Gastroesophageal sphincter (tissue), 3 donors: Measurements from ENCODE around the gene AGTPBP1.
"Not testable (repeated sequence)": the region's sequence is repeated elsewhere in the genome, so short reads cannot be mapped to it uniquely, and the experiment has no call there.

Source experiments
- CTCF ChIP-seq, 4 experiments: fragments of 200-600 bp in 2 of 4; fragments of 450-650 bp in 2 of 4; sonication (generic) in 1 of 4; IDR thresholded peaks; one replicate each; pipeline ENCODE4 v1.5.1; 2017 to 2019; ENCODE audit warnings: antibody characterized with exemption in 4 of 4, mild to moderate bottlenecking in 2 of 4, moderate library complexity in 2 of 4
- POLR2A ChIP-seq, 2 donors: fragments of 450-650 bp; IDR thresholded peaks; one replicate each; pipeline ENCODE4 v1.6.1; 2017; ENCODE audit warnings: antibody characterized with exemption in 2 of 2, mild to moderate bottlenecking in 2 of 2, moderate library complexity in 1 of 2
- POLR2AphosphoS5 ChIP-seq: sonication (generic); formaldehyde crosslinking; IDR thresholded peaks from one replicate; pipeline ENCODE4 v1.6.1; 2017; ENCODE audit warnings: antibody characterized with exemption

DNA sequence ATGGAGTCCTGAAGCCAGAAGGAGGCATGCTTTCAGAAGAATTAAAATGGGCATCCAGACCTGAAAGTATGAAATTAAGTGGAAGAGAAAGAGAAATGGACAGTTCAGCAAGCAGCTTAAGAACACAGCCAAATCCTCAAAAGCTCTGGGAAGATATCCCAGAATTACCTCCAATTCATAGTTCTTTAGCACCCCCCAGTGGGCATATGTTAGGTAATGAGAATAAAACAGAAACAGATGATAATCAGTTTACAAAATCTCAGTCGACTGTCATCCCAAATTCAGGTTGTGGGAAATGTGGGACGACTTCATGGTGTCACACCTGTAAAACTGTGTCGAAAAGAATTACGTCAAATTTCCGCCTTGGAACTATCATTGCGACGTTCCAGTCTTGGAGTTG is 44.4 kb upstream of the AGTPBP1 start:
- not testable (repeated sequence) for TF ChIP-seq POLR2A (IDR thresholded peaks at IDR 0.05); POLR2AphosphoS5
- TF ChIP-seq CTCF (IDR thresholded peaks at IDR 0.05), result peak in 2 of 4 experiments; percentile 12 to 40
